Lower lobe of right lung (tissue), 2 donors: ENCODE measurements around the gene KRT16. TPM values are rescaled to one million over a fixed set of nuclear protein-coding genes. Genes with fewer than 3 reads are reported as not detected.
"Not testable (repeated sequence)": the region's sequence is repeated elsewhere in the genome, so short reads cannot be mapped to it uniquely, and the experiment has no call there.

Experiments used
- ATAC-seq, 2 donors: fragments of 200-7000 bp; cut with Tn5 transposase; one replicate each; pipeline ENCODE4 v1.9.1; 2020 to 2022; ENCODE audit warnings: mild to moderate bottlenecking in 2 of 2, moderate library complexity in 2 of 2
- DNase-seq: peaks from one replicate; pipeline ENCODE4 v3.0.0-alpha.2; 2020
- H3K27ac ChIP-seq: fragments of 200-600 bp; one replicate; pipeline ENCODE4 v1.8.0; 2022
- H3K27me3 ChIP-seq: fragments of 200-600 bp; one replicate; pipeline ENCODE4 v1.8.0; 2022; ENCODE audit warnings: low read depth
- H3K36me3 ChIP-seq: fragments of 200-600 bp; one replicate; pipeline ENCODE4 v1.8.0; 2022; ENCODE audit warnings: mild to moderate bottlenecking
- H3K4me1 ChIP-seq: fragments of 200-600 bp; one replicate; pipeline ENCODE4 v1.8.0; 2022
- H3K4me3 ChIP-seq: fragments of 200-600 bp; one replicate; pipeline ENCODE4 v1.8.0; 2022; ENCODE audit warnings: mild to moderate bottlenecking
- H3K9me3 ChIP-seq: fragments of 200-600 bp; one replicate; pipeline ENCODE4 v1.8.0; 2022
- intact Hi-C: fragments of 100-400 bp; cut with DNase I; formaldehyde crosslinking; loops from one replicate; pipeline ENCODE4 v1.11.0; 2022
- long read RNA-seq: library from polyadenylated mRNA; unstranded; transcript quantifications from one replicate; pipeline ENCODE4 v2.0.0, GENCODE V29; 2021
- total RNA-seq: library from RNA; stranded (reverse); fragmentation: NEBNext Ultra II Directional; extraction: Animal tissue kit (Norgen Biotek cat#: 25700); gene quantifications from one replicate; pipeline ENCODE4 v1.2.1, GENCODE V29; 2021
- TF ChIP-seq, protein P1 (sequence below): fragments of 200-600 bp; IDR thresholded peaks from one replicate; pipeline ENCODE4 v1.8.0; 2022; ENCODE audit warnings: antibody characterized with exemption, mild to moderate bottlenecking
- donor health status: DM: no; HTN: yes; CAD: no; lungs with severe emphysema.

Gene KRT16
- not detected for total RNA-seq
- long read RNA-seq = 0 reads

DNA sequence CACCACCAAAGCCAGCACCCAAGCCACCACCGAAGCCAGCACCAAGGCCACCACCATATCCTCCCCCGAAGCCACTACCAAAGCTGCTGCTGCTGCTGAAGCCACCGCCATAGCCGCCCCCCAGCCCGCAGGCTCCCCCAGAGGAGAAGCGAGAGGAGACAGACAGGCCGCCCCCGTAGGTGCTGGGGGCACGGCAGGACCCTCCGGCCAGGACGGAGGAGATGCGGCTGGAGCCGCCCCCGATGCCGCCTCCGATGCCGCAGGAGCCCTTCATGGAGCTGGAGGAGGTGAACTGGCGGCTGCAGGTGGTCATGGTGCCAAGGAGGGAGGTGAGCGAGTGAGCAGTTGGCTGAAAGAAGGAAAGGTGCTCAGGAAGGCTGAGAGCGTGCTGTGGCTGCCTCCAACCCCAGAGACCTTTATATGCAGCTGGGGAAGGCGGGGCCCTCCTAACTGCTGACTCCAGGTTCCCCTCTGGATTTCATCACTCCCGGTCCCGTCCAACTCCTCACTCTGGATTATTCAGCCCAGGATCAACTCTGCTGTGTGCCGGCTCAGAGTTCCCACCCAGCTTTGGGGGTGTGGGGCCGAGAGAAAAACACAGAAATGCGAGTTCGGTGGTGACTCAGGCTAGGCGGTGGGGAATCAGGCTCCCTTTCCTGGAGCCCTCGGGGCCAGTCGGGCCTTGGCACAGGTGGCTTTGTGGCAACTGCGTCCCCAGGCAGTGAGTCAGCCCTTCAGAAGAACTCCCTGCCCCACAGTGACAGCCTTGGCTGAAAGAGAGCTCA, at the start of gene KRT16:
TSS of gene KRT16 (minus strand) at position 392 of the 785 bp plus-strand sequence. CDS start at position 313, 79 bp downstream.
- peaks cover 10% of the 10 kb centered on the region for H3K27me3 ChIP-seq
- ATAC-seq = peak in 1 of 2 donors; percentile 15
- H3K4me1 ChIP-seq, intact Hi-C loops, H3K36me3 ChIP-seq, H3K4me3 ChIP-seq, H3K27ac ChIP-seq, DNase-seq, H3K9me3 ChIP-seq: not testable (repeated sequence)

DNA sequence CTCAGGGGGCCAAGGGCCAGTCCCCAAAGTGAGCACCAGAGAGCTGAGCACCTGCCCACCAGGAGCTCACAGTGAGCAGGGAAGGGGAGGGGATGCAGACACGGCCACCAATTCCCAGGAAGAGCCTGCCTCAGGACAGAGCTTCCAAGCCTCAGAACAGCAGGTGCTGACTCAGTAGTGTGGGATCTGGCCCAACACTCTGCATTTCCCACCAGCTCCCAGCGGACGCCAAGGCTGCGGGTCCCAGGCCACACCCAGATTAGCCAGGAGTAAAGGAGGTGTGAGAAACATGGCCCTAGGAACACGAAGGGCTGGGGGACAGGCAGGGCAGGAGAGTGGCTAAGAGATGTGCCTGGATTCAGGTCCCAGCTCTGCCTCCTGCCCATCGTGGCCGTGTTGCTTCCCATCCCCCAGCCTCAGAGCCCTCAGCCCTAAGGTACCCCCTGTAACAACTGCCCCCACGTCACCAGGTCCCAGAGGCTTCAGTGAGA, 47.7 kb upstream of the KRT16 start:
- Histone ChIP-seq H3K27ac (no peak overlapping the region), H3K27me3 (no peaks in the 10 kb centered on the region), H3K4me3 (no peak overlapping the region), H3K36me3 (no peaks in the 10 kb centered on the region), H3K4me1 (peaks cover 10% of the 10 kb centered on the region), H3K9me3 (no peaks in the 10 kb centered on the region)
- intact Hi-C loops = no loop called here
- ATAC-seq (no peak), DNase-seq (no peak)
- TF ChIP-seq, protein P1, sequence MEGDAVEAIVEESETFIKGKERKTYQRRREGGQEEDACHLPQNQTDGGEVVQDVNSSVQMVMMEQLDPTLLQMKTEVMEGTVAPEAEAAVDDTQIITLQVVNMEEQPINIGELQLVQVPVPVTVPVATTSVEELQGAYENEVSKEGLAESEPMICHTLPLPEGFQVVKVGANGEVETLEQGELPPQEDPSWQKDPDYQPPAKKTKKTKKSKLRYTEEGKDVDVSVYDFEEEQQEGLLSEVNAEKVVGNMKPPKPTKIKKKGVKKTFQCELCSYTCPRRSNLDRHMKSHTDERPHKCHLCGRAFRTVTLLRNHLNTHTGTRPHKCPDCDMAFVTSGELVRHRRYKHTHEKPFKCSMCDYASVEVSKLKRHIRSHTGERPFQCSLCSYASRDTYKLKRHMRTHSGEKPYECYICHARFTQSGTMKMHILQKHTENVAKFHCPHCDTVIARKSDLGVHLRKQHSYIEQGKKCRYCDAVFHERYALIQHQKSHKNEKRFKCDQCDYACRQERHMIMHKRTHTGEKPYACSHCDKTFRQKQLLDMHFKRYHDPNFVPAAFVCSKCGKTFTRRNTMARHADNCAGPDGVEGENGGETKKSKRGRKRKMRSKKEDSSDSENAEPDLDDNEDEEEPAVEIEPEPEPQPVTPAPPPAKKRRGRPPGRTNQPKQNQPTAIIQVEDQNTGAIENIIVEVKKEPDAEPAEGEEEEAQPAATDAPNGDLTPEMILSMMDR = no peak

DNA sequence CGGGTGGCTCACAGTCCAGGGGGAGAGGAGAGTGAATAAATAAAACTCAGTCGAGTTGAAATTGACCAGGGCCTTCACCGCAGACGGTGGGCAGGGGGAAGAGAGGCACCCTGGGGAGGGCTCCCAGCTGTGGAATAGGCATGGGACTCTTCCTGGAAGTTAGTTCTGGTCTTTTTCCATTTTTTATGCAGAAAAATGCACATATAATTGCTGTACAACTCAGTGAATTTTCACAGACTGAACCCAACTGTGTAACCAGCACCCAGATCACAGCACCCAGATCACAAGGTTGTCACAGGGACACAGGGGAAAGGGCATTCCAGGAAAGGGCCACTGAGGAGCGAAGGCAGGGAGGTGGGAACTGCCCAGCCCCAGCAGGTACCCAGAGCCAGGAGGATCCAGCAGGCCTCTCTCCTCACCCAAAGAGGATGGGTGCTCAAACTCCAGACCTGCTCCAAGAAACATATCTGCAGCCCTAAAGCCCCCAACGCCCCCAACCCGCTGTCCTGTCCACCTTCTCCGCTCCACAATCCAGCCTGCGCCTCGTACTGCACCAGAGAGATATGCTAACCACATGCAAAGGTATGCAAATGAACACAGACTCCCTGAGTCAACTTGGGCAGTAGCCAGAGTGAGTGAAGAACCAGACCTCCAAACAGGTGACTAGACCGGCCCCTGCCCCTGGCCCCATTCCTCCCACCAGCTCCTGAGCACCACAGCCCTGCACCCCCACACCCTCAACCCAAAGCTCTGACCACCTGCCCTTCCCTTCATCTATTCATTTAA, 47.1 kb upstream of the KRT16 start:
- no peaks in the 10 kb centered on the region for H3K36me3 ChIP-seq
- H3K27me3 ChIP-seq = no peaks in the 10 kb centered on the region
- no peaks in the 10 kb centered on the region for H3K9me3 ChIP-seq
- peaks cover 17% of the 10 kb centered on the region for H3K4me1 ChIP-seq
- intact Hi-C loops = no loop called here
- no peak overlapping the region for H3K4me3 ChIP-seq
- no peak overlapping the region for H3K27ac ChIP-seq
- no peak for DNase-seq
- no peak for ATAC-seq
- TF ChIP-seq, protein P1 = no peak

DNA sequence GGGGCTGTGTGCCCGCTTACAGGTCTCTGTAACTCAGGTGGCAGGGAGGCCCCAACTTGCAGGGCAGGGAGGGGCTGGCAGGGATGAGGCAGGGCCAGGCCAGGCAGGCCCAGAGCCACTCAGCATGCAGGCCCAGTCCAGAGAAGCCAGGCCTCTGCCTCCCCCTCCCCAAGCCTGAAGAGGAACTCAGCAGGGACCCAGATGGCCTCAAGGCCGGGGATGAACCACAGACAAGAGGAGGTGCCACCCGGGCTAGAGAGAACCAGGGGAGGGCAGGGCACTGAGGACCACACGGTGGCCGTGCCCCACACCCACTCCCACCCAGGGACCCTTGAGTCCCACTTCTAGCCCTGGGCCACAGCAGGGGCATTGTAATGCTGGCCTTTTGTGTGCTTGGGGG, 46.3 kb upstream of the KRT16 start:
- no peaks in the 10 kb centered on the region for H3K27me3 ChIP-seq
- ATAC-seq (no peak), DNase-seq (no peak)
- intact Hi-C loops = no loop called here
- H3K27ac ChIP-seq = peak overlapping the region; percentile 88
- H3K4me1 ChIP-seq = peaks cover 18% of the 10 kb centered on the region
- no peaks in the 10 kb centered on the region for H3K36me3 ChIP-seq
- H3K4me3 ChIP-seq = no peak overlapping the region
- TF ChIP-seq, protein P1 = no peak
- H3K9me3 ChIP-seq = no peaks in the 10 kb centered on the region

DNA sequence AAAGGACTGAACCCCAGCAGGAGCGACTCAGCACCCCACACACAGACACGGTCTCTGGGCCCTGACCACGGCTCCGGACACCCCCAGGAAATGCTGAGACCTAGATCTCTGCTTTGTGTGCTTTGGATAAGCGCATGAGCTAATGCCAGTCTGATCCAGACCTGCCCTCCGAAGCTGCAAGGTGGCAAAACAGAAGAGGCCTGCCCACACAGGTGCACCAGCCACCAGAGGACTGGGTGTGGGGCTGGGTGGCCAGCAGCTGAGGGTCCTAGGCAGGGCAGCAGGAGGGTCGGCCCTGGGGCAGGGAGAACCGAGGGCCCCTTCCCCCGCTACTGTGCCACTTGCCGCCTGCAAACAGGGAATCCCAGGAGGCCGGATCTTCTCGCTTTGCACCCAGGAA, 45.4 kb upstream of the KRT16 start:
- H3K27me3 ChIP-seq = no peaks in the 10 kb centered on the region
- H3K27ac ChIP-seq = peak overlapping the region; percentile 88
- H3K36me3 ChIP-seq = no peaks in the 10 kb centered on the region
- DNase-seq (no peak), ATAC-seq (no peak)
- no peak overlapping the region for H3K4me3 ChIP-seq
- TF ChIP-seq, protein P1 = no peak
- no peaks in the 10 kb centered on the region for H3K9me3 ChIP-seq
- H3K4me1 ChIP-seq = peaks cover 18% of the 10 kb centered on the region
- intact Hi-C loops = no loop called here
